Hematopoietic multipotent progenitor cell (in vitro differentiated cells): Measurements from ENCODE around the gene FUT9. TPM values are rescaled to one million over a fixed set of nuclear protein-coding genes. Genes with fewer than 3 reads are reported as not detected.
"Not testable (repeated sequence)": the region's sequence is repeated elsewhere in the genome, so short reads cannot be mapped to it uniquely, and the experiment has no call there.

Source experiments
- DNase-seq, 3 donors: peaks; one replicate each; pipeline ENCODE4 v3.0.0-alpha.2; 2011 to 2015; ENCODE audit warnings: low read depth in 2 of 3, low spot score in 2 of 3
- total RNA-seq: library from RNA; depleted of rRNA; stranded (reverse); fragments of >200 nt; gene quantifications from one replicate; pipeline ENCODE4 v1.2.3, GENCODE V29; 2012

The FUT9 gene
- total RNA-seq, 1 donor, result under 0.01 TPM

- DNase-seq, result no peak
These were observed 155.3 kb downstream of the FUT9 start for GRCh38 chr6:96171112-96171511.

- DNase-seq, result no peak
These were observed 169.0 kb downstream of the FUT9 start for GRCh38 chr6:96184798-96185197.

GRCh38 chr6:96186094-96186493, 170.3 kb downstream of the FUT9 start:
- no peak for DNase-seq

- no peak for DNase-seq
These were observed 170.9 kb downstream of the FUT9 start for GRCh38 chr6:96186516-96187195.

GRCh38 chr6:96194675-96195074, 178.9 kb downstream of the FUT9 start:
- DNase-seq, result no peak

- DNase-seq, result no peak
These were observed 179.5 kb downstream of the FUT9 start for GRCh38 chr6:96195272-96195671.

- no peak for DNase-seq
These were observed 180.9 kb downstream of the FUT9 start for GRCh38 chr6:96196633-96197032.

GRCh38 chr6:96197241-96197640, 181.5 kb downstream of the FUT9 start:
- no peak for DNase-seq

- no peak for DNase-seq
These were observed 186.8 kb downstream of the FUT9 start for GRCh38 chr6:96202571-96202970.

- DNase-seq, result no peak
These were observed 195.6 kb downstream of the FUT9 start for GRCh38 chr6:96211341-96211740.

- no peak for DNase-seq
These were observed 196.3 kb downstream of the FUT9 start for GRCh38 chr6:96212066-96212465.

GRCh38 chr6:96213784-96214183, 198.0 kb downstream of the FUT9 start:
- no peak for DNase-seq

GRCh38 chr6:96223695-96224094, 207.9 kb downstream of the FUT9 start:
- no peak for DNase-seq

GRCh38 chr6:96227135-96227534, 211.4 kb downstream of the FUT9 start:
- DNase-seq, result no peak

- no peak for DNase-seq
These were observed 218.7 kb downstream of the FUT9 start for GRCh38 chr6:96234444-96234843.

- DNase-seq, result no peak
These were observed 220.2 kb downstream of the FUT9 start for GRCh38 chr6:96235927-96236326.

GRCh38 chr6:96236471-96236870, 220.7 kb downstream of the FUT9 start:
- no peak for DNase-seq

- DNase-seq, result no peak
These were observed 222.0 kb downstream of the FUT9 start for GRCh38 chr6:96237638-96238347.

GRCh38 chr6:96246563-96246962, 230.8 kb downstream of the FUT9 start:
- DNase-seq, result no peak

GRCh38 chr6:96249755-96250154, 234.0 kb downstream of the FUT9 start:
- DNase-seq, result no peak

GRCh38 chr6:96257751-96258150, 242.0 kb downstream of the FUT9 start:
- no peak for DNase-seq

GRCh38 chr6:96260787-96261430, 245.1 kb downstream of the FUT9 start:
- not testable (repeated sequence) for DNase-seq
